Measurements from ENCODE around the gene OR8B2. TPM values are rescaled to one million over a fixed set of nuclear protein-coding genes. Genes with fewer than 3 reads are reported as not detected.

Gene OR8B2
- polyA plus RNA-seq, 2 of the 4 experiments (the other 2 are of a cell fraction): not detected

DNA sequence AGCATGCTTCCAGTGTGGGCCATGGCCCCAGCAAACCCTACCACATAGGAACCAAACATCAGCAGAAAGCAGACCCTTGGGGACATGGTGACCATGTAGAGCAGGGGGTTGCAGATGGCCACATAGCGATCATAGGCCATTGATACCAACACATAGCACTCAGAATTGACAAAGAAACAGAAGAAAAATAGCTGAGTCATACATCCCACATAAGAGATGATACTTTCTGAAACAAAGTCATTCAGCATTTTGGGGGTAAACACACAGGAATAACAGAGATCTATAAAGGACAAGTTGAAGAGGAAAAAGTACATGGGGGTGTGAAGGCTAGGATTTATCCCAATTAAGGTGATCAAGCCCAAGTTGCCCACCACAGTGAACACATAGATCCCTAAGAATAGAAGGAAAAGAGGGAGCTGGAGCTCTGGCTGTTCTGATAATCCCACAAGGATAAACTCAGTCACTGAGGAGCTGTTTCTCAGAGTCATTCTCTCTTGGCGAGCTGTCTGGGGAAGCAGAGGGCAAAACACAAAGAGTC lies 40.2 kb upstream of the OR8B2 start, which contains the start of gene OR8B4:
OR8B4 (minus strand) TSS at position 488 of the 538 bp plus-strand sequence; CDS start at position 488, 0 bp downstream.
- CTCF ChIA-PET: interaction anchor here (1.2 to 3.0 kb wide), 2 partner anchors 9 to 161 kb away, joined by 3 to 14 read pairs; no protein-coding TSS in a partner anchor
- Histone ChIP-seq H3K9me3 (no peaks in the 10 kb centered on the region), H3K4me1 (no peaks in the 10 kb centered on the region), H3K4me2 (no peak within 1 kb of the TSS), H3K4me3 (no peak within 1 kb of the TSS), H3K27ac (no peak within 1 kb of the TSS)
- DNase-seq (ENCODE audit: low read depth in 1 of 2, low spot score in 1 of 2): no peak
- ATAC-seq: no peak
- POLR2A ChIA-PET: no interaction called here
- WGBS (ENCODE audit: missing lambda C conversion rate): 50% methylated on average over 2 of the region's 2 CpGs
- FAIRE-seq: no peak
- TF ChIP-seq MAFK (IDR thresholded peaks at IDR 0.05; ENCODE audit: partially characterized antibody) (peak; percentile 79), NFE2L2 (conservative IDR thresholded peaks at IDR 0.05; ENCODE audit: low read length) (peak; percentile 68)
- TF ChIP-seq, protein P1, sequence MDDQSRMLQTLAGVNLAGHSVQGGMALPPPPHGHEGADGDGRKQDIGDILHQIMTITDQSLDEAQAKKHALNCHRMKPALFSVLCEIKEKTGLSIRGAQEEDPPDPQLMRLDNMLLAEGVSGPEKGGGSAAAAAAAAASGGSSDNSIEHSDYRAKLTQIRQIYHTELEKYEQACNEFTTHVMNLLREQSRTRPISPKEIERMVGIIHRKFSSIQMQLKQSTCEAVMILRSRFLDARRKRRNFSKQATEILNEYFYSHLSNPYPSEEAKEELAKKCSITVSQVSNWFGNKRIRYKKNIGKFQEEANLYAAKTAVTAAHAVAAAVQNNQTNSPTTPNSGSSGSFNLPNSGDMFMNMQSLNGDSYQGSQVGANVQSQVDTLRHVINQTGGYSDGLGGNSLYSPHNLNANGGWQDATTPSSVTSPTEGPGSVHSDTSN (IDR thresholded peaks at IDR 0.05): no peak

DNA sequence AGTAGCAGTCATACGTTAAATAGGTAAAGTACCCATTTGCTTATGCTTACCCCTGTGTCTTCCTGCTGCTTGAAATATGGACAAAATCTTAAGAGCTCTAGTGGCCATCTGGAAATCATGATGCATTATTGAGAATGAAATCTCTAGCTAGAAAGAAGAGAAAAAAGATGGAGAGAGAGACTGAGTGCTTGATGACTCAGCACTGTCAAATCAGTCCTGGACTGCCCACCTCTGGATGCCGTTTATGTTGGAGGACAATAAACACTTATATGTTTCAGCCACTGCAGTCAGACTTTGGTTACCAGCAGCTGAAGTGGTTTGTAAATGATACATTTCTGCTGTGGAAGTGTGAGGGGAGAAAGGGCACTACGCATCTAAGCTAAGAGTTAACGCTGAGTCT lies 36.7 kb upstream of the OR8B2 start:
- H3K4me2 ChIP-seq: no peak overlapping the region
- ATAC-seq: no peak
- no peak for FAIRE-seq
- no peak for TF ChIP-seq GATA3 (IDR thresholded peaks at IDR 0.05; ENCODE audit: borderline replicate concordance)
- no peak for TF ChIP-seq HOXA7 (CRISPR knock-in tag; IDR thresholded peaks at IDR 0.05)
- TF ChIP-seq, protein P2, sequence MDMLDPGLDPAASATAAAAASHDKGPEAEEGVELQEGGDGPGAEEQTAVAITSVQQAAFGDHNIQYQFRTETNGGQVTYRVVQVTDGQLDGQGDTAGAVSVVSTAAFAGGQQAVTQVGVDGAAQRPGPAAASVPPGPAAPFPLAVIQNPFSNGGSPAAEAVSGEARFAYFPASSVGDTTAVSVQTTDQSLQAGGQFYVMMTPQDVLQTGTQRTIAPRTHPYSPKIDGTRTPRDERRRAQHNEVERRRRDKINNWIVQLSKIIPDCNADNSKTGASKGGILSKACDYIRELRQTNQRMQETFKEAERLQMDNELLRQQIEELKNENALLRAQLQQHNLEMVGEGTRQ (IDR thresholded peaks at IDR 0.05): no peak
- TF ChIP-seq, protein P3, sequence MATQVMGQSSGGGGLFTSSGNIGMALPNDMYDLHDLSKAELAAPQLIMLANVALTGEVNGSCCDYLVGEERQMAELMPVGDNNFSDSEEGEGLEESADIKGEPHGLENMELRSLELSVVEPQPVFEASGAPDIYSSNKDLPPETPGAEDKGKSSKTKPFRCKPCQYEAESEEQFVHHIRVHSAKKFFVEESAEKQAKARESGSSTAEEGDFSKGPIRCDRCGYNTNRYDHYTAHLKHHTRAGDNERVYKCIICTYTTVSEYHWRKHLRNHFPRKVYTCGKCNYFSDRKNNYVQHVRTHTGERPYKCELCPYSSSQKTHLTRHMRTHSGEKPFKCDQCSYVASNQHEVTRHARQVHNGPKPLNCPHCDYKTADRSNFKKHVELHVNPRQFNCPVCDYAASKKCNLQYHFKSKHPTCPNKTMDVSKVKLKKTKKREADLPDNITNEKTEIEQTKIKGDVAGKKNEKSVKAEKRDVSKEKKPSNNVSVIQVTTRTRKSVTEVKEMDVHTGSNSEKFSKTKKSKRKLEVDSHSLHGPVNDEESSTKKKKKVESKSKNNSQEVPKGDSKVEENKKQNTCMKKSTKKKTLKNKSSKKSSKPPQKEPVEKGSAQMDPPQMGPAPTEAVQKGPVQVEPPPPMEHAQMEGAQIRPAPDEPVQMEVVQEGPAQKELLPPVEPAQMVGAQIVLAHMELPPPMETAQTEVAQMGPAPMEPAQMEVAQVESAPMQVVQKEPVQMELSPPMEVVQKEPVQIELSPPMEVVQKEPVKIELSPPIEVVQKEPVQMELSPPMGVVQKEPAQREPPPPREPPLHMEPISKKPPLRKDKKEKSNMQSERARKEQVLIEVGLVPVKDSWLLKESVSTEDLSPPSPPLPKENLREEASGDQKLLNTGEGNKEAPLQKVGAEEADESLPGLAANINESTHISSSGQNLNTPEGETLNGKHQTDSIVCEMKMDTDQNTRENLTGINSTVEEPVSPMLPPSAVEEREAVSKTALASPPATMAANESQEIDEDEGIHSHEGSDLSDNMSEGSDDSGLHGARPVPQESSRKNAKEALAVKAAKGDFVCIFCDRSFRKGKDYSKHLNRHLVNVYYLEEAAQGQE (IDR thresholded peaks at IDR 0.05): no peak
- no peak for TF ChIP-seq PHF8 (IDR thresholded peaks at IDR 0.05; ENCODE audit: borderline replicate concordance, low read depth)
- TF ChIP-seq, protein P4, sequence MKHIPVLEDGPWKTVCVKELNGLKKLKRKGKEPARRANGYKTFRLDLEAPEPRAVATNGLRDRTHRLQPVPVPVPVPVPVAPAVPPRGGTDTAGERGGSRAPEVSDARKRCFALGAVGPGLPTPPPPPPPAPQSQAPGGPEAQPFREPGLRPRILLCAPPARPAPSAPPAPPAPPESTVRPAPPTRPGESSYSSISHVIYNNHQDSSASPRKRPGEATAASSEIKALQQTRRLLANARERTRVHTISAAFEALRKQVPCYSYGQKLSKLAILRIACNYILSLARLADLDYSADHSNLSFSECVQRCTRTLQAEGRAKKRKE (CRISPR knock-in tag; IDR thresholded peaks at IDR 0.05; ENCODE audit: low read depth): no peak
- TF ChIP-seq CBX2 (IDR thresholded peaks at IDR 0.05; ENCODE audit: borderline replicate concordance, low read depth): no peak
- TF ChIP-seq KDM5A (IDR thresholded peaks at IDR 0.05): no peak
- TF ChIP-seq JUN (IDR thresholded peaks at IDR 0.05): no peak
- TF ChIP-seq CHD4 (IDR thresholded peaks at IDR 0.05; ENCODE audit: borderline replicate concordance): no peak
- TF ChIP-seq NFE2L2 (conservative IDR thresholded peaks at IDR 0.05; ENCODE audit: low read length): no peak
- POLR2A ChIA-PET: no interaction called here
- H3K4me1 ChIP-seq: no peaks in the 10 kb centered on the region
- no peak overlapping the region for H3K4me3 ChIP-seq
- CTCF ChIA-PET: interaction anchor here (1.5 kb wide), 1 partner anchor 19 kb away, joined by 3 read pairs; no protein-coding TSS in a partner anchor
- H3K27ac ChIP-seq: no peak overlapping the region
- WGBS (ENCODE audit: missing lambda C conversion rate): 41% methylated on average over 4 of the region's 4 CpGs
- H3K9me3 ChIP-seq: no peaks in the 10 kb centered on the region
- no peak for DNase-seq (ENCODE audit: low read depth in 1 of 2, low spot score in 1 of 2)

DNA sequence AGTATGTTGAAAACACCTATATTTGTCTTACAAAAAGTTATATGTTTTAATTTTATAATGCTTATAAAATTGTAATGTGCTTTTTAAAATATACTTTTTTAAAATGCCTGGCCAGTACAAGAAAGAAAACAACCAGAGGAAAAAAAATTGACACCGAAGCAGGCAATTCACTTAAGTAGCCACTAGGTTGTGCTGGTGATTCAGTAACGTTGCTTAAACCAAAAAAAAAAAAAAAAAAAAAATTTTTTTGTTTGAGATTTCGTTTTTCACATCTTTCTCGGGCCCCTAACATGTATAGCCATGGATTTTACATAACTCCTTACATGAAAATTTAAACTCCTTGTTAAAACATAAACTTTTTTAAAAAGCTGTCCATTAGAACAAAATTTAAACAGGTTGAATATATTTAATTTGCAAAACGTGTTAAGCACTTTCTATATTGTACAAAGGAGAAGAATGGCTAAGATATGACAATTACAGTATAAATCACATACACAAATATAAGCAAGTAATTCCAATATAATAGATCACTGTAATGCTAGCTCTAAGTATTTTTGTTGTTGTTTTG lies 31.1 kb upstream of the OR8B2 start:
- H3K27ac ChIP-seq: no peak overlapping the region
- POLR2A ChIA-PET: no interaction called here
- no peaks in the 10 kb centered on the region for H3K4me1 ChIP-seq
- WGBS (ENCODE audit: missing lambda C conversion rate): 15% methylated on average over 5 of the region's 5 CpGs
- FAIRE-seq (no peak), DNase-seq (ENCODE audit: low read depth in 1 of 2, low spot score in 1 of 2) (peak; percentile 10 to 56), ATAC-seq (no peak)
- H3K9me3 ChIP-seq: no peaks in the 10 kb centered on the region
- no peak overlapping the region for H3K4me3 ChIP-seq
- TF ChIP-seq, protein P5, sequence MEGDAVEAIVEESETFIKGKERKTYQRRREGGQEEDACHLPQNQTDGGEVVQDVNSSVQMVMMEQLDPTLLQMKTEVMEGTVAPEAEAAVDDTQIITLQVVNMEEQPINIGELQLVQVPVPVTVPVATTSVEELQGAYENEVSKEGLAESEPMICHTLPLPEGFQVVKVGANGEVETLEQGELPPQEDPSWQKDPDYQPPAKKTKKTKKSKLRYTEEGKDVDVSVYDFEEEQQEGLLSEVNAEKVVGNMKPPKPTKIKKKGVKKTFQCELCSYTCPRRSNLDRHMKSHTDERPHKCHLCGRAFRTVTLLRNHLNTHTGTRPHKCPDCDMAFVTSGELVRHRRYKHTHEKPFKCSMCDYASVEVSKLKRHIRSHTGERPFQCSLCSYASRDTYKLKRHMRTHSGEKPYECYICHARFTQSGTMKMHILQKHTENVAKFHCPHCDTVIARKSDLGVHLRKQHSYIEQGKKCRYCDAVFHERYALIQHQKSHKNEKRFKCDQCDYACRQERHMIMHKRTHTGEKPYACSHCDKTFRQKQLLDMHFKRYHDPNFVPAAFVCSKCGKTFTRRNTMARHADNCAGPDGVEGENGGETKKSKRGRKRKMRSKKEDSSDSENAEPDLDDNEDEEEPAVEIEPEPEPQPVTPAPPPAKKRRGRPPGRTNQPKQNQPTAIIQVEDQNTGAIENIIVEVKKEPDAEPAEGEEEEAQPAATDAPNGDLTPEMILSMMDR (IDR thresholded peaks at IDR 0.05): peak; percentile 56
- TF ChIP-seq RAD21 (conservative IDR thresholded peaks at IDR 0.05 in 1 of 2, IDR thresholded peaks at IDR 0.05 in 1 of 2) (peak; percentile 57 to 61; a peak in 4 of 5 replicates), SMC3 (IDR thresholded peaks at IDR 0.05) (peak; percentile 38; the same call in 1 of the 3 replicates), JUNB (IDR thresholded peaks at IDR 0.05) (no peak)
- CTCF ChIA-PET: interaction anchor here (0.6 to 3.0 kb wide), 17 partner anchors 10 to 1085 kb away, joined by 3 to 19 read pairs (median 3); partner anchors contain the start of gene OR8B4
- no peak overlapping the region for H3K4me2 ChIP-seq

Data from A549 (cell line).